Breast epithelium (tissue), 4 donors: Measurements from ENCODE around the gene FAM184B. TPM values are rescaled to one million over a fixed set of nuclear protein-coding genes. Genes with fewer than 3 reads are reported as not detected.

ENCODE experiments used
- DNase-seq, 2 donors: peaks; one replicate each; pipeline ENCODE4 v3.0.0-alpha.2; 2019; ENCODE audit warnings: low spot score in 2 of 2
- H3K27ac ChIP-seq, 2 donors: fragments of 200-600 bp; sonication (generic) in 1 of 2; one replicate each; pipeline ENCODE4 v1.5.1; 2016 to 2019; ENCODE audit warnings: mild to moderate bottlenecking in 1 of 2
- H3K27me3 ChIP-seq, 2 donors: fragments of 200-600 bp; sonication (generic) in 1 of 2; one replicate each; pipeline versions ENCODE4 v1.5.1 to v1.6.0; 2017 to 2019; ENCODE audit warnings: control low read depth in 1 of 2, mild to moderate bottlenecking in 1 of 2
- H3K36me3 ChIP-seq: fragments of 200-600 bp; one replicate; pipeline ENCODE4 v1.5.1; 2019
- H3K4me1 ChIP-seq, 2 donors: fragments of 200-600 bp; sonication (generic); one replicate each; pipeline ENCODE4 v1.5.1; 2016 to 2019; ENCODE audit warnings: control low read depth in 1 of 2
- H3K4me3 ChIP-seq, 3 donors: fragments of 200-600 bp; sonication (generic); 1 replicate in 2 of 3; 2 replicates in 1 of 3; pipeline ENCODE4 v1.5.1; 2016 to 2019; ENCODE audit warnings: mild to moderate bottlenecking in 3 of 3, moderate library complexity in 2 of 3
- H3K9me3 ChIP-seq, 2 donors: fragments of 200-600 bp; sonication (generic) in 1 of 2; one replicate each; pipeline ENCODE4 v1.5.1; 2016 to 2019; ENCODE audit warnings: control low read depth in 1 of 2
- POLR2A ChIP-seq: fragments of 450-650 bp; IDR thresholded peaks from one replicate; pipeline ENCODE4 v1.6.1; 2016; ENCODE audit warnings: antibody characterized with exemption, mild to moderate bottlenecking, moderate library complexity
- POLR2AphosphoS5 ChIP-seq, 3 donors: sonication (generic); formaldehyde crosslinking; IDR thresholded peaks; one replicate each; pipeline ENCODE4 v1.6.1; 2017; ENCODE audit warnings: antibody characterized with exemption in 3 of 3
- intact Hi-C: fragments of 100-400 bp; cut with DNase I; formaldehyde crosslinking; loops from one replicate; pipeline ENCODE4 v1.15.1; 2023; ENCODE audit warnings: low total_unique reads
- total RNA-seq, 3 donors: library from RNA; depleted of rRNA; stranded (reverse); fragments of >200 nt; gene quantifications; one replicate each; pipeline ENCODE4 v1.1.0, GENCODE V29; 2016
- TF ChIP-seq, protein P1 (sequence below), 3 donors: fragments of 450-650 bp; IDR thresholded peaks; one replicate each; pipeline ENCODE4 v1.5.1; 2016 to 2017; ENCODE audit warnings: antibody characterized with exemption in 3 of 3, mild to moderate bottlenecking in 3 of 3, moderate library complexity in 3 of 3

Gene FAM184B
- total RNA-seq, 3 donors from 2014 or later: 0.33 to 0.59 TPM; not detected in 1

DNA sequence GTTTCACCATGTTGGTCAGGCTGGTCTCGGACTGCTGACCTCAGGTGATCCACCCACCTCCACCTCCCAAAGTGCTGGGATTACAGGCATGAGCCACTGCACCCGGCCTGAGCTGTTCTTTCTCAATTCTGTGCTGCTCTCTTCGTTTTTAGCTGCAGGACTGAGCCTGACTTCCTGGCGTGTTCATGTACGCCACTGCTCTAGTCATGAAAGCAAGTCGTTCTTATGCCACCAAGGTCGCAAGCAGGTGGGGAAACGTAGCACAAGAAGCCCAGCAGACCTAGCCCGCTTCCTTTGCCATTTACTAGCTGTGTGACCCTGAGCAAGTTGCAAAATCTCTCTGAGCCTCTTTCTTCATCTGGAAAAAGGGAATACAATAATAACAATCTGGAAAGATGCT is 123.6 kb downstream of the FAM184B start:
- intact Hi-C loops: no loop called here
- DNase-seq: no peak
- H3K27ac ChIP-seq: no peak overlapping the region
- H3K36me3 ChIP-seq: no peaks in the 10 kb centered on the region
- H3K9me3 ChIP-seq: no peaks in the 10 kb centered on the region
- TF ChIP-seq POLR2A (no peak), POLR2AphosphoS5 (IDR thresholded peaks at IDR 0.05) (no peak)
- TF ChIP-seq, protein P1, sequence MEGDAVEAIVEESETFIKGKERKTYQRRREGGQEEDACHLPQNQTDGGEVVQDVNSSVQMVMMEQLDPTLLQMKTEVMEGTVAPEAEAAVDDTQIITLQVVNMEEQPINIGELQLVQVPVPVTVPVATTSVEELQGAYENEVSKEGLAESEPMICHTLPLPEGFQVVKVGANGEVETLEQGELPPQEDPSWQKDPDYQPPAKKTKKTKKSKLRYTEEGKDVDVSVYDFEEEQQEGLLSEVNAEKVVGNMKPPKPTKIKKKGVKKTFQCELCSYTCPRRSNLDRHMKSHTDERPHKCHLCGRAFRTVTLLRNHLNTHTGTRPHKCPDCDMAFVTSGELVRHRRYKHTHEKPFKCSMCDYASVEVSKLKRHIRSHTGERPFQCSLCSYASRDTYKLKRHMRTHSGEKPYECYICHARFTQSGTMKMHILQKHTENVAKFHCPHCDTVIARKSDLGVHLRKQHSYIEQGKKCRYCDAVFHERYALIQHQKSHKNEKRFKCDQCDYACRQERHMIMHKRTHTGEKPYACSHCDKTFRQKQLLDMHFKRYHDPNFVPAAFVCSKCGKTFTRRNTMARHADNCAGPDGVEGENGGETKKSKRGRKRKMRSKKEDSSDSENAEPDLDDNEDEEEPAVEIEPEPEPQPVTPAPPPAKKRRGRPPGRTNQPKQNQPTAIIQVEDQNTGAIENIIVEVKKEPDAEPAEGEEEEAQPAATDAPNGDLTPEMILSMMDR (IDR thresholded peaks at IDR 0.05): no peak
- H3K4me1 ChIP-seq: no peaks in the 10 kb centered on the region
- no peaks in the 10 kb centered on the region for H3K27me3 ChIP-seq
- H3K4me3 ChIP-seq: no peak overlapping the region

GRCh38 chr4:17657090-17657489 is 124.3 kb downstream of the FAM184B start:
- Histone ChIP-seq H3K27me3 (no peaks in the 10 kb centered on the region), H3K36me3 (no peaks in the 10 kb centered on the region), H3K9me3 (no peaks in the 10 kb centered on the region), H3K27ac (no peak overlapping the region), H3K4me3 (no peak overlapping the region), H3K4me1 (no peaks in the 10 kb centered on the region)
- DNase-seq: no peak
- intact Hi-C loops: no loop called here
- TF ChIP-seq, protein P1 (IDR thresholded peaks at IDR 0.05): no peak
- TF ChIP-seq POLR2AphosphoS5 (IDR thresholded peaks at IDR 0.05) (no peak), POLR2A (no peak)

- no peaks in the 10 kb centered on the region for H3K4me1 ChIP-seq
- intact Hi-C loops: no loop called here
- no peaks in the 10 kb centered on the region for H3K36me3 ChIP-seq
- DNase-seq: no peak
- H3K9me3 ChIP-seq: no peaks in the 10 kb centered on the region
- no peak overlapping the region for H3K4me3 ChIP-seq
- H3K27me3 ChIP-seq: no peaks in the 10 kb centered on the region
- TF ChIP-seq POLR2AphosphoS5 (IDR thresholded peaks at IDR 0.05): no peak
- no peak for TF ChIP-seq POLR2A
- TF ChIP-seq, protein P1 (IDR thresholded peaks at IDR 0.05): no peak
- H3K27ac ChIP-seq: no peak overlapping the region
Observed at GRCh38 chr4:17654701-17655100, 126.7 kb downstream of the FAM184B start.

- Histone ChIP-seq H3K27ac (no peak overlapping the region), H3K36me3 (no peaks in the 10 kb centered on the region), H3K9me3 (no peaks in the 10 kb centered on the region), H3K4me3 (no peak overlapping the region), H3K27me3 (no peaks in the 10 kb centered on the region), H3K4me1 (no peaks in the 10 kb centered on the region)
- intact Hi-C loops: no loop called here
- no peak for DNase-seq
- TF ChIP-seq POLR2A: no peak
Observed at GRCh38 chr4:17650406-17650805, 131.0 kb downstream of the FAM184B start.

- H3K4me1 ChIP-seq: no peaks in the 10 kb centered on the region
- H3K27ac ChIP-seq: no peak overlapping the region
- no peak overlapping the region for H3K4me3 ChIP-seq
- DNase-seq: no peak
- peaks cover 0 to 2% of the 10 kb centered on the region in 2 donors for H3K9me3 ChIP-seq
- H3K27me3 ChIP-seq: no peaks in the 10 kb centered on the region
- TF ChIP-seq POLR2A (no peak), POLR2AphosphoS5 (IDR thresholded peaks at IDR 0.05) (no peak)
- TF ChIP-seq, protein P1 (IDR thresholded peaks at IDR 0.05): no peak
- intact Hi-C loops: no loop called here
- H3K36me3 ChIP-seq: no peaks in the 10 kb centered on the region
Observed at GRCh38 chr4:17647927-17648326, 133.5 kb downstream of the FAM184B start.
